Stimulated activated CD8-positive, alpha-beta memory T cell treated with anti-CD3 and anti-CD28 coated beads, Interleukin-7, amount 100 ng/mL, for 48 hours (primary cell): ENCODE measurements around the gene MTCP1.

Experiments used
- DNase-seq, 2 donors: peaks; one replicate each; pipeline ENCODE4 v3.0.0-alpha.2; 2020; ENCODE audit warnings: low read depth in 1 of 2; ENCODE audit errors: extremely low read depth in 1 of 2

Gene MTCP1, protein sequence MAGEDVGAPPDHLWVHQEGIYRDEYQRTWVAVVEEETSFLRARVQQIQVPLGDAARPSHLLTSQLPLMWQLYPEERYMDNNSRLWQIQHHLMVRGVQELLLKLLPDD

DNA sequence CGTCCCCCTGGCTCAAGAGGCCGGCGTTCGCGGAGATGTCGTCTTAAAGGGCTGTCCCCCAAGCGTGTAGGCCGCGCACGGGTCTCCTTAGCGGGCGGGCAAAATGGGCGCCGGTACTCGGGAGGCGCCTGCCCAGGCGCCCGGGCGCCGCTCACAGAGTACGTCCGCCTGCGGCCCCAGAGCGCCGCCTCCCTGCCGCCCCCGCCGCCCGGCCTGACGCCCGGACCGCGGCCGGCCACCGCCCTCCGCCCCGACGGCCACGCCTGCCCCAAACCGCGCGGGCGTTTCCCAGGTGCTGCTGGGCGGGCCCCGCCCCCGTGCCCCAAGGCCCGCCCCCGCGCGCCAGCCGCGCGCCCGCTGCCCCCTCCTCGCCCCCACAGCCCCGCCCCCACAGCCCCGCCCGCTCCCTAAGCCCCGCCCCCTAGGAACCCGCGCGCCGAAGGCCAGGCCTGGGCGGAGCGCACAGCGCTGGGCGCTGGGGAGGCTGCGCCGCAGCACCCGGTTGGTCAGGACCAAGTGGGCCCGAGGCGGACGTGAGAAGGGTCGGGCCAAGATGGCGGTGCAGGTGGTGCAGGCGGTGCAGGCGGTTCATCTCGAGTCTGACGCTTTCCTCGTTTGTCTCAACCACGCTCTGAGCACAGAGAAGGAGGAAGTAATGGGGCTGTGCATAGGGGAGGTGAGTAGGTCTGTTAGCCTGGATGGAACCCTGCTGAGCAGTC, at the start of gene MTCP1, which contains the start of the genes BRCC3 and CMC4:
Gene MTCP1 (minus strand): TSS at position 162 of the 719 bp plus-strand sequence. CDS start 5,126 bp downstream, outside the sequence.
Gene BRCC3 (plus strand): TSS at position 534 of the 719 bp plus-strand sequence. CDS start 20 bp downstream, at position 554.
Gene CMC4 (minus strand): TSS at position 162 of the 719 bp plus-strand sequence. CDS start 7,113 bp downstream, outside the sequence.
- DNase-seq = peak; percentile 70 to 72

DNA sequence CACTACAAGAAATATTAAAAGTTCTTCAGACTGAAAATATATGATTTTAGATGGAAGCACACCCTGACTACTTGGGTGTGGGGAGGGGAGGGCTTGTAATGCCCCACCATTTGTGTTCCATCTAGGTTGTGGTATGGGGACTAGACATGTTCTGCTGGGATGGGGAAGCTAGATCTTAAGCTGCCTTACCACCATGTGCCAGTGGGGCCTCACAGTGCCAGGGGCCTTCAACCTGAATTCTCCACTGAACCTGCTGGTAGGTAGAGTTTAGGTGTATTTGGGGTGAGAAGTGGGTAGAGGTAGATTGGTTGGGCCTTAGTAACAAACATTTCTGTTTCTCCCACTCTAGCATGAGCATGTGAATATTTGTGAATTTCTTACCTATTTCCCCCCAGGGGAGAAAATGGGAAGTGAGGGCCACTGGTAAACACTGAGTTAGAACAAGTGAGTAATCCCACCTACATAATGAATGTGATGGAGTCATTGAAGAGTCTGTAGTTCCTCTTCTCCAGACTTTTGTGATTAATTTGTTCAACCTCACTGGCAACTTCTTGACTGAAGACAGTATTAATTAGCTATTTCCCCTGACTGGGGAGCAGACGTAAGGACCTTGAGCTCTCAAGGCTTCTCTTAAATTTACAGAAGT, 44.4 kb upstream of the MTCP1 start:
- no peak for DNase-seq

DNA sequence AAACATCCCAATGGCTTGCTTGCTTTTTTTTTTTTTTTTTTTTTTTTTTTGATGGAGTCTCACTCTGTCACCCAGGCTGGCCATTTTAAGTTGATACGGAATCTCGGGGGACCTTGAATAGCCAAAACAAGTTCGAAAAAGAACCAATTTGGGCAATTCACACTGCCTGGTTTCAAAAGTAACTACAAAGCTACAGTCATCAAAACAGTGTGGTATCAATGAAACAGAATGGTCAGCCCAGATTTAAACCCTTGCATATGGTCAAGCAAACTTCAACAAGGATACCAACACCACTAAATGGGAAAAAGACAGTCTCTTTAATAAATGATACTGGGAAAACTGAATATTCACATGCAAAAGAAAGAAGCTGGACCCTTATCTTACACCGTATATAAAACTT, 42.2 kb upstream of the MTCP1 start:
- DNase-seq = no peak

DNA sequence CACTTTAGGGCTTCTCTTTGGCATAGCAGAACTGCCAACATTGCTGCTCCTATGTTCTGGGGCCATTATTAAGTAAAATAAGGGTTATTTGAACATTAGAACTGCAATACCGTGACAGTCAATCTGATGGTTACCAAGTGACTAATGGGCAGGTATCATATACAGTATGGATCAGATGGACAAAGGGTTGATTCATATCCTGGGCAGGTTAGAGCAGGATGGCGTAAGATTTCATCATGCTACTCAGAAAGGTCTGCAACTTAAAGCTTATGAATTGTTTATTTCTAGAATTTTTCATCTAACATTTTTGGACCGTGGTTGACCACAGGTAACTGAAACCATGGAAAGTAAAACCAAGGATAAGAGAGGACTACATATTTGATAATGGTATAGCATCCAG, 41.2 kb upstream of the MTCP1 start:
- no peak for DNase-seq

DNA sequence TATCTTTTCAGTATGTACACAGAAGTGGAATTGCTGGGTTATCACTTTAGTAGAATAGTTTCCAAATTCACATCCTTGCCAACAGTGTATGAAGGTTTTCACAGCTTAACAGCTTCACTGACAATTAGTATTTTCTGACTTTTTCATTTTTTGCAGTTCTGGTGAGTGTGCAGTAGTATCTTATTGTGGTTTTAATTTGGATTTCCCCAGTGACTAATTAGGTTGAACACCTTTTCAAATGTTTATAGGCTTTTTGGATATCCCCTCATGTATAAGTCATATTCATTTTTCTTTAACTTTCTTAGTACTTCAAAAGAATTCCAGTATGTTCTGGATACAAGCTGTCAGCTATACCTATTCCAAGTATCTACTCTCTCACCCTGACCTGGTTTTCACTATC, 37.5 kb upstream of the MTCP1 start:
- DNase-seq = no peak

DNA sequence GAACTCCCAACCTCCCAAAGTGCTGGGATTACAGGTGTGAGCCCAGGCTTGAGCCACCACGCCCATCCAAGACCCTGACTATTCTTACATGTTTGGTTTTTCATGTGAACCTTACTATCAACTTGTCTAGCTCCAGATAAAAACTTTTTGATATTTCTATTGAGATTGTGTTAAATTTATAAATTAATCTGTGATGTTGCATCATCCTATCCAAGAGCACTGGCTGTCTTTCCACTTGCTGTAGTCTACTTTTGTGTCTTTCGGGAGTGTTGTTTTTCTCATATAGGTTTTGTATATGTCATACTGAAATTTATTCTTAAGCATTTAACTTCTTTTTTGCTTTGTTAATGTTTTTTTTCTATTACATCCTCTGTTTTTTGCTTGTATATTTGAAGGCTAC, 35.0 kb upstream of the MTCP1 start:
- no peak for DNase-seq

DNA sequence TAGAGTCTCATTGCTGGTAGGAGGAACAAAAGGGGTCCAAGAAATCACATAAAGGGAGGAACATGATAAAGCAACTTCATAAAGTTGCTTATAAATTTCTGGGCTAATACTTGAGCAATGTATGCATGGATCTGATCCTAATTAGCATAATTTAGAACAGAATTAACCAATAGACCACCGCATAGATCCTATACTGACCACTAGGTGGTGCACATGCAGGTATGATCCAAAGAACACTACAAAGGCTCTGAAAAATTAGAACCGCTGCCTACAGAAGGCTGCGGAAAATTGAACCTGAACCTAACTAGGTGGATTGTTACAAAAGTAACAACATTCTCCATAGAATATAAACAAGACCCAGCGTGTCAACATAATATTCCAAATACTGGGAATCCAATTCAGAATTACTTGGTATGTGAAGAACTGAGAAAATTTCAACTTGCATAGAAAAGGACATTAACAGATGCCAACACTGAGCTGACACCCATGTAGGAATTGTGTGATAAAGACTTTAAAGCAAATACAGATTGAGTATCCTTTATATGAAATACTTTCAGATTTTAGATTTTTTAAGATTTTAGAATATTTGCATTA, 23.6 kb upstream of the MTCP1 start:
- no peak for DNase-seq

DNA sequence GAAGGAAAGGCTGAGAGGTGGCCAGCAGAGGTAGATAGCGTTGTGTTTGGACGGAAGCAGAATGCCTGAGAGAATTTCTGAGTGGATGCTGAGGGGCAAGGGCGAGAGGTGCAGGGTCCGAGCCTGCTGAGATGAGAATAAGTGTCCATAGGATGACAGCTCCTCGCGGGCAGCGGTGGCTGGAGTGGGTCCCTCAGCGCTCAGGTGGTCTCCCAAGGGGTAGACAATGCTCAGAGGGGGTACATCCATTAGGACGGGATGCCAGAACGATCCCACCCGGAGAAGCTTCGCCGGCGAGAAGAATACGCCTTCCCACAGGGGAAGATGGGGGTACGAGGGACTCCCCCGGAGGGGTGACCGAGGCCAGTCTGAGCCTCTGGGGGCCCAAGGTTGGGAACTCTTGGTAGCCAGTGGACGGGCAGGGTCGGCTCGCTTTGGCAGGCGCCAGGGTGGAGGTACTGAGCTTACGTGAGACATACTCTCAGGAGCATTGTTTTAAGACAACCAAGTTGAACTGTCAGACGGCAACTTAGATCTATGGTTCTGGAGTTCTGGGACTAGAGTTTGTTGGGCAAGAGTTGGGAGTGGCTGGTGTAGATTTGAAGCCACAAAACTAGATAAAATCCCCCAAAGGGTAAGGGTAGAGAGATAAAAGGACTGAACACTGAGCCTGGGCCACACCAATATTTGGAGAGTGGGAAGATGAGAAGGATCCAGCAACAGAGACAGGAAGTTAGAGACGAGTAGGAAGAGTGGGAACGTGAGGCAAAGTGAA, 16.2 kb upstream of the MTCP1 start:
- no peak for DNase-seq

DNA sequence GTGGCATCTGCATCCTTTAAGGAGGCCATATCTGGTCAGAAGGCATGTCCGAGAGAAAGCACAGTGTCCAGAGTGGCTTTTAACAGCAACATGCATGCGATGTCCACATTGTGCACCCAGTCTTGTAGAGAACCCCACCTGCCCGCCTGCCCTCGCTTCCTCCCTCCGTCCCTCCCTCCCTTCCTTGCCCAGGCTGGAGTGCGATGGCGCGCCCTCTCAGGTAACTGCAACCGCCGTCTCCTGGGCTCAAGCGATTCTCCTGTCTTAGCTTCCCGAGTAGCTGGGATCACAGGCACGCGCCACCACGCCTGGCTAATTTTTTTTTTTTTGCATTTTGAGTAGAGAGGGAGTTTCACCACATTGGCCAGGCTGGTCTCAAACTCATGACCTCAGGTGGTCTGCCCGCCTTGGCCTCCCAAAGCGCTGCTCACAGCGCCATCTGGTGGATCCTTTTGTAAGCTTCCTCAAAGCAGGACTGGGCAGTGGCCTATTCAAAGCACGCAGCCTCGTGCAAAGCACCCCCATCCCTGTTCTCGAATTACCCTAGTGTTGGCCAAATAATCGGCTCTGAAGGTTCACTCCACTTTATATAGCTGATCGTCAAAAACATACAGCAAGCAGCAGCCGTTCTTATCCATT, 15.4 kb upstream of the MTCP1 start:
- DNase-seq = no peak

DNA sequence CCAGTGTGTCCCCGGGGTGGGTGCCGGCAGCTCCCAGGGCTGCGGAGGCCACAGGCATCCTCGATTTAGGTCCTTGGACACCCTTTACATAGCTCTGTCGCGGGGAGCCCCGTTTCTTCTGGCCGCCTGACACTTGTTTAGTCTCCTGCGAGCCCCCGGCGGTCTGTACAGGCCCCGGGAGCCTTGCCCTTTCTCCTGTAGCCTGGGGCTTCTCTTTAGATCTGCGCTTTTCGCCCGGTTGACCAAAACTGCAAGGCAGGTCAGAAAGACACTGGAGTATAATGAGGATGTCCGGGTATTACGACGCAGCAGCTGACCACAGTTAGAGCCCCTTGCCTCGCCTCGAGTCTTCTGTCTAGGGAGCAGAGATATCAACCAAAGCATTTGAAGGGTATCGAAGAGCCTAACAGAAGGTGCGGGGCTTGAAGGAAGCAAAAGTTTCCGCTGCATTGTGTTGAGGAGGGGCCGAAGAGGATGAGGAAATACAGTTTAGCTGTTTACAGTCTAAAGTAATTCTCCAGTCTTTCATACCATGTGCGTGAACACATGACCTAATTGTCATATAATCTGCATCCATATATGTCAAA, 851 bp upstream of the MTCP1 start:
- DNase-seq = no peak

DNA sequence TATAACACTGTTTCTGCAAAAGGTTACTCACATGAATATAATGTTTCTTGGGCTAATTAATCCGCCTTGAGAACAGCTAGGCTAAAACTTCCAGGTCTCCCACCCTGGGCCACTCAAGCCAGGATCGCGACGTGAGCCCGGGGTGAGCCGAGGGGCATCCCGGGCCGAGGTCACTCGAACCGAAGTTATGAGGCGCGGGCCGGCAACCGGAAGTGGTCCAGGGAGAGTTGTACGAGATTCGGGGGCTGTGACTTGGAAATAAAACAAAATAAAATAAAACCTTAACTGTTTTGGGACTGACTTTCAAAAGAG, 317 bp downstream of the MTCP1 start:
- no peak for DNase-seq

DNA sequence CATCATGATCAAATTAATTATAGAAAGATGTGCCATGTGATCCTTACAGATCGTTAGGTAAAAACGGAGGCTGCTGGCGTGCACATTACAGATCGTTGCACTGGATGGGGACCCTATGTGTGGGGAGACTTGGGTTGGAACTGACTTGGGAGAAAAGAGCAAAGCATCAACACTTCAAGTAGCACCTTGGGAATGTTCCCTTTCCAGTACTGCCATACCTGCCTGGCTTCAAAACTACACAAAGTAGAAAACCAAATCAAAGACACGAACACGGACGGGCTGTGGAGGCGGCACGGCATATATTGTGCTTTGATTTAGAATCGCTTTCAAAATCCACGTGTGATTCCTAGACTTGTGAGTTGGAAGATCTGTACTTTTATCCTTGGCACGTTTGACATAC, 898 bp downstream of the MTCP1 start:
- no peak for DNase-seq

DNA sequence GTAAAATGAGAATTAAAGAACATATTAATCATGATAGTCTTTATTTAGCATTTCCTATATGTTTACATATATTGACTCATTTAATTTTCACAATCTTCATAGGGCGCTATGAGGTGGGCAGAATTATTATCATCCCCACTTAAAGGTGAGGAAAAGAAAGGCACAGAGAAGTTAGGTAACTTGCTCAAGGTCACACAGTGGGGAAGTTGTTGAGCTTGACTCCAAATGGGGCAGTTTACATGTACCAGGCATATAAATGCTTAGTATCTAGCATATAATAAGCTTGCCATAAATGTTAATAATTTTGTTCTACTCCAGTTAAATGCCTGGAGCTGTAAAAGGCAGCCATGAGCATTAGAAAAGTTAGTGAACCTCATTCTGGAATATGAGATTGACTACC, 1.5 kb downstream of the MTCP1 start:
- no peak for DNase-seq

DNA sequence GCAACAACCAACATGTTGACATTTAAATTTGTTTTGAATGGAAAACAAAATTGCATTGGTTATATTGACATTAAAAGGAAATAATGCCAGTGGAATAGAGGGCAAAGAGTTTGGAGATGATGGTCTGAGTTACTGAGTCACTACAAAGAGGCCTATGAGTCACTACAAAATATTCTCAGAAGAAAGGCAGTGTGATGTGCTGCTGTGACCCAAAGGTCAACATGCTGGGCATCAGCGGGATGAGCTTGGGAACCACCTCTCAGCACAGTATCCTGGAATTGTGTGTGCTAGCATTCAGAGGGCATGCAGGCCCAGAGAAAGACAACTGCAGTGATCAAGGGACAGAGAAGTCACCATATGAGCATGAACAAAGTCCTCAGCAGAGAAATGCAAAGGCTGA, 2.8 kb downstream of the MTCP1 start:
- DNase-seq = no peak

DNA sequence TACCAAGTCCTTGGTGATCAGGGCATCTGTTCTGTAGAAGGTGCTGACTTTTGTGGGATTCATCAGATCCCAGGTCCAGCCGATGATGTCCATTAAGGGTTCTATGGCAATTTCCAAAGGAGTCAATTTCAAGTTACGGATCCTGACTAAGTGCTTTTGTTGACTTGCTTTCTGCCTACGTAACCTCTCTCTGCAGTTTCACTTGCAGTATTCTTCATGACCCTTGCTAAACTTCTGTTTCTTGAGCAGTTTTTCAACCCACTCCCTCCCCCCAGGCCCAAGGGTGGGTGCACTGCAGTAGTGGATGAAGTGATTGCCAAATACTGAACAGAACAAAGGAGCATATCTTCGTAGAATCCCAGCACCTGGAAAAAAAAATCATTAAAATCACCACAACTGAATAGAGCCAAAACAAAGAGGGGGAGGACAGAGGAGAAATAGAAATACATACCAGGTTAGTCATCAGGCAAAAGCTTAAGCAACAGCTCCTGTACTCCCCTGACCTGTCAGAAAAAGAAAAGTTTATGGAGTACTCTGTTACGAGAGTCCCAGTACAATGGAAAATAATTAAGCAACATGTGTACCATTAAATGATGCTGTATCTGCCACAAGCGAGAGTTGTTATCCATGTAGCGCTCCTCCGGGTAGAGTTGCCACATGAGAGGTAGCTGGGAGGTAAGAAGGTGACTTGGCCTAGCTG, 5.8 kb downstream of the MTCP1 start:
- no peak for DNase-seq

DNA sequence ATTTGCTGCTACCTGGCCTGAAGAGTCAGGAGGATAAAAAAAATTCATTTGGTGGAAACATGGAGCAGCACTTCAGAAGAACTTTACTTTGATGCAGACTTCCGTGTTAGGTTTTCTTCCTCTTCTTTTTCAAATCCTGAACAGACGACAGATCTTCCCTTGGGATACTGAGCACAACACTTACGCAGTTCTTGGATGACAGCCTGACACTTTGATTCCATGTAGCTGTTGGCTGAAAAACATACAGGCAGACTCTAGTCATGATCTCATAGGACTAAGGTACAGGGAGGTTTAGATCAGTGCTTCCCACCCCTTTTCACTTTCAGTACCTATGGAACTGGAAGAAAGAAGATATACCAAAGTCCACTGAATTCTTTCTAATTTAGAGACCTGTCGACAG, 9.2 kb downstream of the MTCP1 start:
- DNase-seq = no peak

DNA sequence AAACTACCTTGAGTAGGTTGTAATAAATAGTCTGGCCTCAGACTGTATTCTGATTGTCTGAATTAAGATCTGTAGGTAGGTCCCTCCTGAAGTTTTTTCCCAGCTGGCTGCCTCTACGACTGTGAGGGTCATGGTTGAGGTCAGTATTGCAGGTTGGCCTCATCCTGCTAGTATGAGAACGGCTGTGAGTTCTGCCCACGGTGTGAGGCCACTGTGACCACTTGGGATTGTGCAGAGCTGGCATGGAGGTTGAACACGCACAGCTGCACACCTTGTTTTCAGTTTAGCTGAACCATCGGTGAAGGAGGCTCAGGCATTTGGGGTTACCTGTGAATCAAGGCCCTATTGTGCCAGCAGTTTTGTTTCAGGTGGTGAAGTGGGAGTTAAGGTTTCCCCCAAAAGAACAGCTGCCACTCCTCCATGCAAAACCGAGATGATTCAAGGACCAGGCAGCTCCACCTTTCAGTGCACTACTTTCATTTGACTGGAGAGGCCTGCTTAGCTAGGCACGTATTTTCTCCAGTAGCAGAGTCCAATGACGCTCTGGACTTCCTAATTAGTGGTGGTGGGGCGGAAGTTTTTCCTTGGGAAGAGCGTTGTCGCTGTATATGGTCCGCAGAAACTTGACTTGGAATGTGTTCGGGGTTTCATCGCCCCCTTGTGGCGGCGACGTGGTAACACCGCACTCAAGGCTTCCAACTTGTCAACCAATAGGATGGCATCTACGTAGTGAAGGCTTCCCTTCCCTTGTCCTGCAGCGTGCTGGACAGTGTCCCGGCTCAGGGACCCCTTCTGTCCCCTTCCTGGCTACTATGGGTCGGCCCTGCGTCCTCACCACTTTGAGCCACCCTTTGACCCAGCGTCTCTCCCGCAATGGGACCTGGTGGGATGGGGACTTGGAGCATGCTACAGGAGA, 13.8 kb downstream of the MTCP1 start:
- no peak for DNase-seq

DNA sequence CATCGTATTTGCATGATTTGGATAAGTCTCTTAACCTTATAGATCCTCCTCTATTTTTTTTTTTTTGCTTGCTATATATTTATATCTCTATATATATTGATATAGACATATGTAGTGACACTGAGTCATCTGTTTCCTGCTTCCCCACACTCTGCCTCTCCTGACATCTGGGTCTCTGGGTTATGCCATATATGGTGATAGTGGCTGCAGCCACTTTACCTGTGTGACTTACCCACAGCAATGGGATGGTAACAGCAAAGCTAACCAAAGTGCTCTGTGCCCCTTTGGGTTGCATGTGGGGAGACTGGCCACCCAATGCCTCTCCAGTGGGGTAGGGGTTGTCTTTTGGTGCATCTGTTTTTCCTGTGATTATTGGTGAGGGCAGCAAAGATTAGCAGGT, 14.5 kb downstream of the MTCP1 start:
- DNase-seq = no peak

DNA sequence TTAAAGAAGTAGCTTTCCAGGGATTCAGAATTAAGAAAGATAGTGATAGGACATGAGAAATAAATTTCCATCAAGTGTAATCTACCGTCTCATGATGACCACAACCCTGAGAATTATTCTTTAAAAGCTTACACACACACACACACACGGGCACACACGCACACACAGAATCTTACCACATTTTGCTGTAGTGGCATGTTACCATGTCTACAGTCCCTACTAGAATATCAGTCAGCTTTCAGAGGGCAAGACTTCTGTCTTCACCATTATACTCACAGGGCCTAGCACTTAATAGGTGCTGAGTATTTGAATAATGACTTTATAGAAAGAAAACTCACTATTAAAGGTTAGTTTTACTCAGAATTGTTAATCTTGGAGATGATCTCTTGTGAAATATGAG, 15.4 kb downstream of the MTCP1 start:
- DNase-seq = no peak
